Retinal pigment epithelial cell (primary cell): ENCODE results near the gene SP1.
A peak's percentile ranks its signal among the peaks of the same experiment; 100 is the strongest.
"Not testable (repeated sequence)": the region's sequence is repeated elsewhere in the genome, so short reads cannot be mapped to it uniquely, and the experiment has no call there.

Source experiments
- DNase-seq: peaks from one replicate; pipeline ENCODE4 v3.0.0-alpha.2; 2010; ENCODE audit warnings: low read depth
- H3K4me3 ChIP-seq: 2 replicates; pipeline ENCODE4 v1.5.1; 2011; ENCODE audit warnings: mild to moderate bottlenecking, low read length, control low read depth, moderate library complexity
- TF ChIP-seq, protein P1 (sequence below): conservative IDR thresholded peaks from 2 replicates; pipeline ENCODE4 v1.5.1; 2011; ENCODE audit warnings: low read depth, low read length, control low read depth, inconsistent platforms

Gene SP1

DNA sequence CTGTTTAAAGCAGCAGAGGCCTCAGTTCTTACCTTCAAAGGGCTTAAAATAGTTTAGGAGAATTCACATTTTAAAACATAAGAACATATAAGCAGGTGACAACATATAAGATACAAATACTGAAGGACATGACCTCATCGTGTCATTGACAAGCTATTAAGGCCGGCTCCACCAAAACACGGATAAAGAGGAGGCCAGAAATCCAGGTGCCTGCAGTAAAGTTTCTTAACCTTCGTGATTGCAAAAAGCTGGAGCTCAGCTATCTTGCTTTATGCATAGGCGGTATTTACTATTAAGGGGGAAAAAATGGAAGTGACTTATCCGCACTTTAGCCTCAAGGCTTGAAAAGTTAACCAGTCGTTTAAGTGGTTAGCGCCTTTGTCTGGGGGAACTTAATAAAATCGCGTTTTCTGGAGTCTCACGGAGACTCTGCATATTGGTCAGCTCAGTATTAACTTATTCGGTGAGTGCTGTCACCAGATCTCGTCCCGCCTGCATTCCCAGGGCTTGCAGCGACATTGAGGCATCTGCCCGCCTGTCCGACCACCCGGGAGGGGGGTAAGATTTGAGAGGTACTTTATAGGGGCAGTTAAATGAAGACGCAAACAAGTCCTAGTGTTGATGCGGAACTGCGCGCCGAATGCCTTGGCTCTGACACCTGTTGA lies 1.1 kb upstream of the SP1 start:
- peak overlapping the region; percentile 53 for H3K4me3 ChIP-seq
- TF ChIP-seq, protein P1, sequence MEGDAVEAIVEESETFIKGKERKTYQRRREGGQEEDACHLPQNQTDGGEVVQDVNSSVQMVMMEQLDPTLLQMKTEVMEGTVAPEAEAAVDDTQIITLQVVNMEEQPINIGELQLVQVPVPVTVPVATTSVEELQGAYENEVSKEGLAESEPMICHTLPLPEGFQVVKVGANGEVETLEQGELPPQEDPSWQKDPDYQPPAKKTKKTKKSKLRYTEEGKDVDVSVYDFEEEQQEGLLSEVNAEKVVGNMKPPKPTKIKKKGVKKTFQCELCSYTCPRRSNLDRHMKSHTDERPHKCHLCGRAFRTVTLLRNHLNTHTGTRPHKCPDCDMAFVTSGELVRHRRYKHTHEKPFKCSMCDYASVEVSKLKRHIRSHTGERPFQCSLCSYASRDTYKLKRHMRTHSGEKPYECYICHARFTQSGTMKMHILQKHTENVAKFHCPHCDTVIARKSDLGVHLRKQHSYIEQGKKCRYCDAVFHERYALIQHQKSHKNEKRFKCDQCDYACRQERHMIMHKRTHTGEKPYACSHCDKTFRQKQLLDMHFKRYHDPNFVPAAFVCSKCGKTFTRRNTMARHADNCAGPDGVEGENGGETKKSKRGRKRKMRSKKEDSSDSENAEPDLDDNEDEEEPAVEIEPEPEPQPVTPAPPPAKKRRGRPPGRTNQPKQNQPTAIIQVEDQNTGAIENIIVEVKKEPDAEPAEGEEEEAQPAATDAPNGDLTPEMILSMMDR, result no peak
- DNase-seq, result no peak

DNA sequence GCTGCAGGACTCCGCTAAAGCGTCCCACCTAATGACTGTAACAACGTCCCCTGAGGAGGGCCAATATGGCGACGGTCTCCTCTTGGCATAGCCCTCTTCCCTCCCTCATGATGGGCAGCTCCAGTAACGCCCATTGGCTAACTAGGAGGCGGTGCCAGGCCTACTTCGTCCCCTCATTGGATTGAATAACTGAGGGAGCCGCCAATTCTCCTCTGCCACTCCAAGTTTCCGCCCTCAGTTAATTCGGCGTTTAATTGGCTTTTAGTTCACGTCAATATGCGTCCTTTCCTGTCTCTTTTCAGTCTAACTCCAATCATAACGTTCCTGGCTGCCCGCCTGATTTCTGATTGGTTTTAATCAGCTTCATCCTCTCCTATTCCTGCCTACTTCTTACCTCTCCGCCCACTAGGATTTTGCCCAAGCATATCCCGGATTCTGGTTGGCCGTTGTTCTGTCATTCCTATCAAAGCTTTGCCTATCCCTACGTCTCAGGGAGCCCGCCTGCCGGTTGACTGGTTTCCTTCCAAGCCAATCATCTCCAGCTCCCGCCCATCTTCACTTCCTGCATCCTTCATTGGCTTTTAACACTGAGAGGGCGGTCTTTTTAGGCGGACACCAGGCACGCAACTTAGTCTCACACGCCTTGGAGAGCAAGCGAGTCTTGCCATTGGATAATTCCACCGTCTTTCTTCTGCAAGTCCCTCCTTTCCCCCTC lies 430 bp upstream of the SP1 start:
- TF ChIP-seq, protein P1, result no peak
- peak overlapping the region; percentile 53 for H3K4me3 ChIP-seq
- DNase-seq, result peak; percentile 100

DNA sequence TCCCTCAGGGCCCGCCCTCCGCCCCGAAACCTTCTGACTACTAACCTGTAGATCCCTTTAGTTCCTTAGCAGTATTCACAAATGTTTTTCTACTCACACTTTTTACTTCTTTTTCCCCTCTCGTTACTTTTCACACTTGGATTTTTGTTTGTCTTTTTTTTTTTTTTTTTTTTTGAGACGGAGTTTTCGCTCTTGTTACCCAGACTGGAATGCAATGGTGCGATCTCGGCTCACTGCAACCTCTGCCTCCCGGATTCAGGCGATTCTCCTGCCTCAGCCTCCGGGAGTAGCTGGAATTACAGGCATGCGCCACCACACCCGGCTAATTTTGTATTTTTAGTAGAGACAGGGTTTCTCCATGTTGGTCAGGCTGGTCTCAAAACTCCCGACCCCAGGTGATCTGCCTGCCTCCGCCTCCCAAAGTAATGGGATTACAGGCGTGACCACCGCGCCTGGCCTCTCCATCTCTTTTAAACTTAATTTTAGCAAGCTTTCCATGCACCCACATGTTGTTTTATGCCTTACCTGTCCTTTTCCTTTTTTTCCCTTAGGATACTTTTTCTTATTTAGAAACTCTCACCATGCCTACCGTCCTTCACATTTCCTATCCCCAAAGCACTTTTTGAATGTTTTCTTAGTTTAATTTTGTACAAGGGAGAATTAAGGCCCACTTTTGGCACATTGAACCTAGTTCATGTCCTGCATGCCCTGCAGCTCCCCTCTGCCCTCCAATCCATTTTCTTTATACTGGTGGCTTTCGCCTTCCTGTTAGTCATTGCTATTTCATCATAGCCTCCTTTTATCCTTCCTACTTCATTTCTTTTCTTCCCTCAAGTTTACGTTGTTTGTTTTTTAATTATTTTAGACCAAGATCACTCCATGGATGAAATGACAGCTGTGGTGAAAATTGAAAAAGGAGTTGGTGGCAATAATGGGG lies 1.1 kb downstream of the SP1 start:
- peak overlapping the region; percentile 57 for H3K4me3 ChIP-seq
- DNase-seq, result no peak
- TF ChIP-seq, protein P1, result no peak

DNA sequence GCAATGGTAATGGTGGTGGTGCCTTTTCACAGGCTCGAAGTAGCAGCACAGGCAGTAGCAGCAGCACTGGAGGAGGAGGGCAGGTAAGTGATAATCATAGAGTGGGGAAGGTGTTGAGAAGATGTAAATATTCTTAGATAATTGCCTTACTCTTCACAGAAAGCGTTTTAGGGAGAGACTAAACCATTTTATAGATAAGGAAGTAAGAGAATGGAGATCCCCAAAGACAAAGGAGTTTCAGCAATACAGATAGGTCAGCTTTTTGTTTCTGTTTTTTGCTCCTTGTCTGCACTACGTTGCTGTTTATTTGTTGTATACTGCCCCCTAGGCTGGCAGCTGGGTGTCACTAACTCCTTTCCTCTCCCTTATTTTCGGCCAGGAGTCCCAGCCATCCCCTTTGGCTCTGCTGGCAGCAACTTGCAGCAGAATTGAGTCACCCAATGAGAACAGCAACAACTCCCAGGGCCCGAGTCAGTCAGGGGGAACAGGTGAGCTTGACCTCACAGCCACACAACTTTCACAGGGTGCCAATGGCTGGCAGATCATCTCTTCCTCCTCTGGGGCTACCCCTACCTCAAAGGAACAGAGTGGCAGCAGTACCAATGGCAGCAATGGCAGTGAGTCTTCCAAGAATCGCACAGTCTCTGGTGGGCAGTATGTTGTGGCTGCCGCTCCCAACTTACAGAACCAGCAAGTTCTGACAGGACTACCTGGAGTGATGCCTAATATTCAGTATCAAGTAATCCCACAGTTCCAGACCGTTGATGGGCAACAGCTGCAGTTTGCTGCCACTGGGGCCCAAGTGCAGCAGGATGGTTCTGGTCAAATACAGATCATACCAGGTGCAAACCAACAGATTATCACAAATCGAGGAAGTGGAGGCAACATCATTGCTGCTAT lies 2.0 kb downstream of the SP1 start:
- TF ChIP-seq, protein P1, result peak; percentile 48

DNA sequence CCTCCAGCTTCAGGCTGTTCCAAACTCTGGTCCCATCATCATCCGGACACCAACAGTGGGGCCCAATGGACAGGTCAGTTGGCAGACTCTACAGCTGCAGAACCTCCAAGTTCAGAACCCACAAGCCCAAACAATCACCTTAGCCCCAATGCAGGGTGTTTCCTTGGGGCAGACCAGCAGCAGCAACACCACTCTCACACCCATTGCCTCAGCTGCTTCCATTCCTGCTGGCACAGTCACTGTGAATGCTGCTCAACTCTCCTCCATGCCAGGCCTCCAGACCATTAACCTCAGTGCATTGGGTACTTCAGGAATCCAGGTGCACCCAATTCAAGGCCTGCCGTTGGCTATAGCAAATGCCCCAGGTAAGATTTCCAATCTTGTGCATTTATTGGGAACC lies 3.3 kb downstream of the SP1 start:
- H3K4me3 ChIP-seq, result no peak overlapping the region
- TF ChIP-seq, protein P1, result no peak
- no peak for DNase-seq

More for the DNA sequence above, 2.0 kb downstream of the SP1 start:
- no peak for DNase-seq
- peak overlapping the region; percentile 57 for H3K4me3 ChIP-seq

DNA sequence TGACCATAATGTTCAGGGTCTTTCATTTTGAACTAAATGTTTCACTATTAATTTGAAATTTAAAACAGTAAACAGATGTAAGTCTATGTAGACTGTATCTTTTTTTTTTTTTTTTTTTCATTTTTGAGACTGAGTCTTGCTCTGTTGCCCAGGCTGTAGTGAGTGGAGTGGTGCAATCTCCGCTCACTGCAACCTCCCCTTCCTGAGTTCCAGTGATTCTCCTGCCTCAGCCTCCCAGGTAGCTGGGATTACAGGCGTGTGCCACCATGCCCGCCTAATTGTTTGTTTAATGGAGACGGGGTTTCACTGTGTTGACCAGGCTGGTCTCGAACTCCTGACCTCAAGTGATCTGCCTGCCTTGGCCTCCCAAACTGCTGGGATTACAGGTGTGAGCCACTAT lies 6.4 kb downstream of the SP1 start:
- not testable (repeated sequence) for DNase-seq, H3K4me3 ChIP-seq
